HG02759 (cell line): Measurements from ENCODE around the gene KCNG2.

ENCODE experiments used
- ATAC-seq: cut with Tn5 transposase; IDR thresholded peaks from one replicate; pipeline ENCODE4 v1.9.1; 2021; ENCODE audit warnings: mild to moderate bottlenecking, moderate library complexity; ENCODE audit not compliant: unreplicated experiment

KCNG2 gene

DNA sequence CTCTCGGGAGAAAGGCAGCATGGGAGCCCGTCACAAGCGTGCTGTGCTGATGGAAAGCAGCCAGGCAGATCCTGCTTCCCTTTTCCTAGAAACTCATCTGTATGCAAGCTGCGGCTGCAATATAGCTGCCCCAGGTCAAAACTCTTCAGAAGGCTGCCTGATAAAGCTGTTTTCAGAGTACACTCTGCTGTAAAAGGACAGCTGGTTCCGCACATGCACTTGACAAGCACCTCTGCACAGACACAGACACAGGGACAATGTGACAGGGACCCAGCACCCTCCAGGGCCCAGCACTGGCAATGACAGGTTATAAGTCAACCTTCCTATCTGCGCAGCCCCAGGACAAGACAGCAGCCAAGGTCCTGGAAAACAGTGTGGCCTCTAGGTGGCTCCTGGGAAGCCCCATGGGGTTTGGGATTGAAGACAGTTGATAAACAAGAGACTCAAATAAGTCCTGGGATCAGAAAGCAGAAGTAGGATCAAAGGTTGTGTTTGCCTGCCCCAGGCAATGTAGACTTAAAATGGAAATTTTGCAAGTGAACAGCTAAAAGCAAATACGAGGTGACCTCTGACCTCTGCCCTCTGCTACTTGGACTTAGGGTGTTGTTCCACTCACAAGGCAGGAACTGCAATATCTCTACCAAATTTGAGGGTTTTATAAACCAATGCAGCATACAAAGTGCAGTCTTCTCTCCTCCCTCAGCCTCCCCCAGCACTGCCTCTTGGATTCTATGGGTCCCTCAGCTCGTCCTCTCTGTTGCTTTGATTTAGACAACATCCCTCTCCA is 136.8 kb downstream of the KCNG2 start:
- no peak for ATAC-seq

DNA sequence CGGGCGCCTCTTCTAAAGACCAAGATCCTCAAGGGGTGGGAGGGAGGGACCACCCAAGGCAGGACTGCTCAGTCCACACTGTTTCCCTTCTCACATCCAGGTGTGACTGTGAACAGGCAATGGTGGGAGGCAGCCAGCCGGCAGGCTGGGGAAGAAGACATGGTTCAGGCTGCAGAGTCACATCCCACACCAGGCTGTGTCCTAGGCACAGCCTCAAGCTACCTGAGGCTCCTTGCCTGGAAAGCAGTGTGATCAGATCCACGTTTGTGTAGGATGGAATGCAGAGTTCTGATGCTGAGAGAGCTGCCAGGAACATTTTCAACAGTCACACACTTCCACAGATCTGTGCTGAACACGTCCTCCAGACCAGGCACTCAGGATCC is 137.4 kb downstream of the KCNG2 start:
- no peak for ATAC-seq

DNA sequence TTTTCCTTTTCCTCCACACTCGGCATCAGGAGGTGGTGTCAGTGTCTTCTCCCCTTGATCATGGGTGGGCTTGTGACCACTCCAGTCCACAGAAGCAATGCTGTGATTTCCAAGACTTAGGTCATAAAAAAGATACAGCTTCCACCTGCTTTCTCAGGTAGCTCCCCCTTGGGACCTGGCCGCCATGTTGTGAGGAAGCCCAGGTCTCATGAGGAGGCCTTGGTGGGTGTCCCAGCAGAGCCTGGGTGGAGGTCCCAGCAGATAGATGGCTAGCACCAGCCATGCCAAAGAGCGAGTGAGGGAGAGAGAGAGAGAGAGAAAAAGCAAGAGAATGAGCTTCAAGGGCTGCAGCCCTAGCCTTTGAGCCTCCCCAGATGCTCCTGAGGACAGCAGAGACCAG is 137.8 kb downstream of the KCNG2 start:
- ATAC-seq, result no peak

DNA sequence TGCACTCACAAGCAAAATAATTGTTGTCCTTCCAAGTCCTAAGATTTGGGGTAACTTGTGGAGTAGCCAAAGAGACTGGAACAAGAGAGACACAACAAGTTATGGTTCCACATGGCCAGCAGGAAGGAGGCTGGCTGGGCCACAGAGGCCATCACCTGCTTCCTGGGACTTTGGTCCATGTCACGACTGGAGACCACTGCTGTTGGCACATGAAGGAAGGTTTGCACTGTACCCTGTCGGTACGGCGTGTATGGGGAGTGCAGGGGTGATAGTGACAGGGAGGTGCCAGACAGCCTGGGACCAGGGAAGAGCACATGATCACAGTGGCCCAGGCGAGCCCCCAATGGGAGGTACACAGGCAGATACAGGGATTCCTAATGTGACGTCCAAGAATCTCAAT is 138.2 kb downstream of the KCNG2 start:
- ATAC-seq, result no peak

DNA sequence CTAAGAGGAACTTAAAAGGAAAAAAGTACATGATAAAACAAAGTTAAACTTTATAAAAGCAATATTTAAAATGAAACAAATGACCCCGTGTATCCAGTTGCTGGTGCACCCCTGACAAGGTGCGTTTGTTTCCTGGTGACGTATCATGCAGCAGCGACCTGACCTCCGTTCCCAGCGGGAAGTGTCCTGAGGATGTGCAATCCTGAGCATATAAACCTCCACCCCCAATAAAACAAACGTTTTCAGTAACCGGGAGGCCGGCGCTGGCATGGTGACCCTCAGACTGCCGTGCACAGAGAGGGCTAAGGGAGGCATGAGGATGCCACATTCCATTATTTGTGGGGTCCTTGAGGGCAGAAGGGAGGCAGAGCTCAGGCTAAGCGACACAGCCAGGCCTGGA is 138.9 kb downstream of the KCNG2 start:
- ATAC-seq, result no peak

DNA sequence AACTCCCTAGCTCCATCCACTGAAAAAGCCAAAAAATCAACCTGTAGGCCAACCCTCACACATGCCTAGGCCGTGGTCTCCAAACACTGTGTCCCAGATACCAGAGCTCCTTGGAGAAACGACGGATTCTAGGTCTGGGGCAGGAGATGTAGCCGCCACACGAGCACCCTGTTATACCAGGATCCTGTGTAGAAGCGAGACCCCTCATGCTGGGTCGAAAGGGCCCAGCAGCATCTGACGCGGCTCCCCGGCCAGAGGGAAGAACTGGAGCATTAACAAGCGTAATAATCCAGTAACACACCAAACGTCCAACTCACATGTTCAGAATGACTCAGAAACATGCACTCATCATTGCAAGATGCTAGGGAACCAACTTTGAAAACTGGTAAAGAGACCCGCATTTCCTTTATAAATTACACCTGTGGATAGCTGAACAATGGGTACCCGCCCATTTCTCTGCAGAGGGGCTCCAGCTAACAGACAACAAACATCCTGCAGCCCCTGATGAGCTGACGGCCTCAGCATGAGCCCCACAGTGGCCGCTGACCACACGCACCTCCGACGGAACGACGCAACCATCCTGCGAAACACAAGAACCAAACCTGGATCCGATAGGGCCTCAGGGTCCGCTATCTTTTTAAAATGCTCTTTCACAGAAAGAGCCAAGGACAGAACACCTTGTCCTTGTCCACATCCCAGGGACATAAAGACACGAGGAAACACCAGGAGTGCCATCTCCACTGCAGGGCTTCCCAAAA is 139.5 kb downstream of the KCNG2 start:
- no peak for ATAC-seq

DNA sequence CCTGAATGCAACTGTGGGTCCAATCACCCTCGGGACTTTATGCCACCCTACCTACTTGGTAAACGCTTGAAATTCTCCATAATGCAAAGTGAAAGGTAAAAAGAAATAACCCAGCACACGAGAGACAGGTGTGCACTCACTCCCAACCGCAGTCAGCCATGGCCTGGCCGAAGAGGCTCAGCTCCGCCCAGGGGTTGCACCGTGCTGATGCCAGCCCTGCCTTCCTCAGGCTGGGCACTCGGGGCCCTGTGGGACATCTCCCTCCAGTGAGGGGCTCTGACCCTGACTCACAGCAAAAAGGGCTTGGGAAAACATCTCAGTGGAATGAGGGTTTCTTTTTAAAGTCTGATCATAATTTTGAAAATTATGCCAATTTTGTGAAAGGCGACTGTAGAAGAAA is 140.5 kb downstream of the KCNG2 start:
- no peak for ATAC-seq

- ATAC-seq, result no peak
Measured at GRCh38 chr18:79939096-79939495, 141.4 kb downstream of the KCNG2 start.

- no peak for ATAC-seq
Measured at GRCh38 chr18:79940126-79940813, 142.5 kb downstream of the KCNG2 start.

- no peak for ATAC-seq
Measured at GRCh38 chr18:79940814-79941472, 143.2 kb downstream of the KCNG2 start.

GRCh38 chr18:79941473-79942119 is 143.9 kb downstream of the KCNG2 start:
- ATAC-seq, result no peak

DNA sequence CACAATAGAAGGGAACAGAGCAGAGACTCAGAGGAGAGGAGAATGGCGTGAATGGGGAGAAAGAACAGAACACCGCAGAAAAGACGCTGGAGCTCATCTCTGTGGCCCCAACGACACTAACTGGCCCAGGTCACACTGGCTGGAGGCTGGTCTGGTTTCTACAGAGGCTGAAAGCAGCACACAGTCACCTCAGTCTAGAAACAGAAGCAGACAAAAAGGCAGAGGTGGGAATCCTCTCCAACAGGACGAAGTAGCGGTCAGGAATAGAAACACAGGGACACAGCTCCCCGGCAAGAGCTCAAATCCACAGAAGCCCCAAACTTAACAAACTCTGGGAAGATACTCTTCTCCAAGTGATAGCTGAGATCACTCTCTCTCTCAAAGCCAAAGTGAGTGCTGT is 144.5 kb downstream of the KCNG2 start:
- ATAC-seq, result no peak

- no peak for ATAC-seq
Measured at GRCh38 chr18:79942786-79943607, 145.3 kb downstream of the KCNG2 start.

GRCh38 chr18:79943608-79944125 is 145.9 kb downstream of the KCNG2 start:
- no peak for ATAC-seq

- ATAC-seq, result peak; percentile 68
Measured at GRCh38 chr18:79944126-79944731, 146.5 kb downstream of the KCNG2 start.

GRCh38 chr18:79944746-79945117 is 147.0 kb downstream of the KCNG2 start:
- ATAC-seq, result no peak

DNA sequence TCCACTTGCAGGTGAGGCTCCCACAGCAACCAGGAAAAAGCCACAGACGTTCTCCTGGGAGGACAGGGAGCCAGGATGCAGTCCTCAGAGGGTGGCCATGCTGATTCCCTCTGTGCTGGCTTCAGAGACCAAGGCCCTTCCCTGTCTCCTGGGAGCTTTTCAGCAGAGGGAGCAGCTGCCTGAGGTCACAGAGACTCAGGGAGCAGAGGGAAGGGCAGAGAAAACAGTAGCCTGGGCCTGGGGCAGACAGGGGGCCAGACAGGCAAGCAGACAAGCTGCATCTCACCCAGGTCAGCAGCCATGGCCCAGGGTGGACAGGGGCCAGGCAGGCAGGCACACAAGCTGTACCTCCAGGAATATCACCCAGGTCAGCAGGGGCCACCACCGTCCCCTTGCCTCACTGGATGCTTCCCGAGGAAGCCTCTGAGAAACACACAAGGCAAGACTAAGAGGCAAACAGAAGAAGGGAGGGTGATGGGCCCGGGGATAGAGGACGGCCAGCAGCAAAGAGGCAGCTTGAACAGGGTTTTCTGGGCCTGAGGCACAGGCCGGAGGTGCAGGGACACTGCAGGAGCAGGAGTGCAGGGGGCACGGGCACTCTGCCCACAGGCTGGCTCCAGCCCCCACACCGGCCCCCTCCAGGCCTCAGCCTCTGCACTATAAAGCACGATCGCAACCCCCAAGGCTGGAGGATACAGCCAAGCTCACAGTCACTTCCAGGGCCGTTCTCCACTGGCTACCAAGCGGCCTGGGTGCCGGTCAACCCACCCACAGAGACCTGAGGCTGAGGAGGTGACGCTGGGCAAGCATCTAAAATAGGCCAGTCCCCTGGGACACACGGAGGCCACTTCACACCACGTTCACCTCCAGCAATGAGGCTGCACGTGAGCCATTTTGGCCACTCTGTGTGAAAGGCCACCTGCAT is 147.6 kb downstream of the KCNG2 start:
- ATAC-seq, result no peak

DNA sequence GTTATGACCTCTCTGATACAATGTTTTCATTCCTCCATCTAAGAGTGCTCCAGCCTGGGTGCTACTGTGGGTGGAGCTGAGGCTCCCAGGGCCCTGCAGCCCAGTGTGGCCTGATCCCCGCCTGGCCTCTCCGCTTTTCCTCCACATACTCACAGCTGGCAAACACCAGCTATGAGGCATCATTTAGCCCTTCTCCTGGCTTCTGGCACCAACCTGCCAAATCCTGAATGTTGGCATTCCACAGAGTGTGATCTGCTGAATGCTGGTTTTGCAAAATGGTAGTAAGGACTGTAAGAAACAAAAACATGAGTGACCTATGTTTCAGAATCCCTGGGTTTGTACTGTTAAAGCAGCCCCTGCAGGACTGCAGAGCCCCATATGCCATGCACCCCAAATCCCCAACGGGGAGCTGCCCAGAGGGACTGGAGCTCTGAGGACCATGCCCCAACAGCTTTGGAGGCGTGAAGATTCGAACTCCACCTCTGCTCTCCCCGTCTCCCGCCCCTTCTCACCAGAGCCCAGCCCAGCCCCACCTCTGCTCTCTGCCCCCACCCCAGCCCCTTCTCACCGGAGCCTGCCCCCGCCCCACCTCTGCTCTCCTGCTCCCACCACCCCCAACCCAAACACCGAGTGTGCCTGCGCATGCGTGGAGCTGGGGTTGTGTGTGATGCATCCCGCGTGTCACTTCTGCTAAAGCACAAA is 149.5 kb downstream of the KCNG2 start:
- no peak for ATAC-seq
